GM12891 (cell line): ENCODE data around the gene TPK1.
"Not testable (repeated sequence)": the region's sequence is repeated elsewhere in the genome, so short reads cannot be mapped to it uniquely, and the experiment has no call there.

Source experiments
- DNase-seq: peaks from one replicate; pipeline ENCODE4 v3.0.0; 2011; ENCODE audit warnings: low spot score; ENCODE audit not compliant: insufficient read length
- FAIRE-seq: peaks from 2 replicates; lab custom pipeline; 2011; peaks lifted over from hg19 to GRCh38; lab: Jason Lieb, UNC
- PAX5 ChIP-seq: IDR thresholded peaks from 2 replicates; pipeline ENCODE4 v1.6.1; 2011; ENCODE audit warnings: low read length, moderate library complexity, mild to moderate bottlenecking; ENCODE audit not compliant: insufficient read depth, severe bottlenecking
- POLR2A ChIP-seq: IDR thresholded peaks from 2 replicates; pipeline ENCODE4 v1.6.1; 2011; ENCODE audit warnings: low read depth, low read length, control low read depth
- POLR2AphosphoS5 ChIP-seq: IDR thresholded peaks from 2 replicates; pipeline ENCODE4 v1.6.1; 2011; ENCODE audit warnings: low read depth, low read length, control low read depth
- POU2F2 ChIP-seq: IDR thresholded peaks from 2 replicates; pipeline ENCODE4 v1.6.1; 2011; ENCODE audit warnings: low read depth, mild to moderate bottlenecking, control low read depth, low read length, moderate library complexity
- SPI1 ChIP-seq: IDR thresholded peaks from 2 replicates; pipeline ENCODE4 v1.6.1; 2011; ENCODE audit warnings: low read depth, low read length, control low read depth
- TAF1 ChIP-seq: IDR thresholded peaks from 2 replicates; pipeline ENCODE4 v1.6.1; 2011; ENCODE audit warnings: low read depth, low read length, control low read depth

TPK1 gene

GRCh38 chr7:144594580-144594979 lies 241.3 kb downstream of the TPK1 start:
- TF ChIP-seq POLR2A (no peak), POLR2AphosphoS5 (no peak), PAX5 (no peak), SPI1 (no peak), POU2F2 (no peak), TAF1 (no peak)
- DNase-seq: no peak
- no peak for FAIRE-seq

GRCh38 chr7:144588559-144589051 lies 247.2 kb downstream of the TPK1 start:
- DNase-seq (no peak), FAIRE-seq (no peak)
- TF ChIP-seq PAX5 (no peak), TAF1 (no peak), POU2F2 (no peak), SPI1 (no peak), POLR2AphosphoS5 (no peak), POLR2A (no peak)

- DNase-seq: no peak
- no peak for FAIRE-seq
- no peak for TF ChIP-seq TAF1
- TF ChIP-seq POLR2AphosphoS5: no peak
- TF ChIP-seq POU2F2: no peak
- TF ChIP-seq SPI1: no peak
- no peak for TF ChIP-seq PAX5
Observed at GRCh38 chr7:144587701-144588100, 248.2 kb downstream of the TPK1 start.

- FAIRE-seq (no peak), DNase-seq (no peak)
- TF ChIP-seq POLR2AphosphoS5: no peak
- TF ChIP-seq TAF1: no peak
- TF ChIP-seq POU2F2: no peak
- TF ChIP-seq POLR2A: no peak
- TF ChIP-seq SPI1: no peak
- no peak for TF ChIP-seq PAX5
Observed at GRCh38 chr7:144584726-144585125, 251.1 kb downstream of the TPK1 start.

- FAIRE-seq: no peak
- TF ChIP-seq POLR2A (no peak), SPI1 (no peak), TAF1 (no peak), POU2F2 (no peak)
- no peak for DNase-seq
Observed at GRCh38 chr7:144579687-144580086, 256.2 kb downstream of the TPK1 start.

GRCh38 chr7:144575456-144575855 lies 260.4 kb downstream of the TPK1 start:
- FAIRE-seq (no peak), DNase-seq (no peak)
- TF ChIP-seq TAF1: no peak
- TF ChIP-seq PAX5: no peak
- no peak for TF ChIP-seq POLR2A
- TF ChIP-seq POU2F2: no peak
- no peak for TF ChIP-seq SPI1
- TF ChIP-seq POLR2AphosphoS5: no peak

- not testable (repeated sequence) for DNase-seq, FAIRE-seq
Observed at GRCh38 chr7:144574753-144575152, 261.1 kb downstream of the TPK1 start.

GRCh38 chr7:144568233-144568632 lies 267.6 kb downstream of the TPK1 start:
- no peak for TF ChIP-seq POU2F2
- no peak for TF ChIP-seq SPI1
- no peak for TF ChIP-seq TAF1
- no peak for TF ChIP-seq POLR2AphosphoS5
- no peak for TF ChIP-seq PAX5
- no peak for TF ChIP-seq POLR2A
- FAIRE-seq: no peak
- DNase-seq: no peak

GRCh38 chr7:144565586-144565985 lies 270.3 kb downstream of the TPK1 start:
- no peak for FAIRE-seq
- TF ChIP-seq PAX5 (no peak), POU2F2 (no peak), POLR2A (no peak), POLR2AphosphoS5 (no peak), SPI1 (no peak)
- DNase-seq: no peak

GRCh38 chr7:144549861-144550260 lies 286.0 kb downstream of the TPK1 start:
- DNase-seq: no peak
- no peak for FAIRE-seq
- TF ChIP-seq PAX5 (no peak), POLR2A (no peak), SPI1 (no peak), POLR2AphosphoS5 (no peak)

- FAIRE-seq (no peak), DNase-seq (no peak)
- TF ChIP-seq POLR2A (no peak), POU2F2 (no peak), SPI1 (no peak), PAX5 (no peak), TAF1 (no peak), POLR2AphosphoS5 (no peak)
Observed at GRCh38 chr7:144548556-144548955, 287.3 kb downstream of the TPK1 start.
